SK-N-SH treated with all-trans-retinoic acid at 6 μM for 48 hours (cell line): Measurements from ENCODE around the gene PLSCR4.

Experiments
- ATAC-seq: fragments of 200-7000 bp; cut with Tn5 transposase; 3 replicates; pipeline ENCODE4 v1.9.1; 2020; ENCODE audit warnings: mild to moderate bottlenecking, moderate library complexity
- ARNTL ChIP-seq: fragments of 450-650 bp; formaldehyde crosslinking; IDR thresholded peaks from 2 replicates; pipeline ENCODE4 v1.5.0; 2020; ENCODE audit warnings: low read depth, mild to moderate bottlenecking, moderate library complexity, borderline replicate concordance
- BACH2 ChIP-seq: fragments of 250-450 bp; sonication (Bioruptor Pico); IDR thresholded peaks from 2 replicates; pipeline ENCODE4 v1.9.0; 2021; ENCODE audit warnings: mild to moderate bottlenecking, borderline replicate concordance
- CREB5 ChIP-seq: fragments of 250-450 bp; sonication (Bioruptor Pico); IDR thresholded peaks from 2 replicates; pipeline ENCODE4 v1.5.1; 2020; ENCODE audit warnings: low read depth, mild to moderate bottlenecking, moderate library complexity
- CSDC2 ChIP-seq: fragments of 250-450 bp; sonication (Bioruptor Pico); IDR thresholded peaks from 2 replicates; pipeline ENCODE4 v1.5.0; 2020; ENCODE audit warnings: mild to moderate bottlenecking, moderate library complexity
- CSRNP3 ChIP-seq: fragments of 250-450 bp; sonication (Bioruptor Pico); IDR thresholded peaks from 2 replicates; pipeline ENCODE4 v1.5.1; 2021; ENCODE audit warnings: mild to moderate bottlenecking, moderate library complexity
- ESRRG ChIP-seq: fragments of 250-450 bp; sonication (Bioruptor Pico); IDR thresholded peaks from 2 replicates; pipeline ENCODE4 v1.6.1; 2021; ENCODE audit warnings: mild to moderate bottlenecking
- GLIS3 ChIP-seq: fragments of 250-450 bp; sonication (Bioruptor Pico); IDR thresholded peaks from 2 replicates; pipeline ENCODE4 v1.5.0; 2020; ENCODE audit warnings: mild to moderate bottlenecking, moderate library complexity
- ISL1 ChIP-seq: fragments of 250-450 bp; sonication (Bioruptor Pico); IDR thresholded peaks from 2 replicates; pipeline ENCODE4 v2.1.2; 2022; ENCODE audit warnings: mild to moderate bottlenecking, moderate library complexity
- PATZ1 ChIP-seq: fragments of 250-450 bp; sonication (Bioruptor Pico); IDR thresholded peaks from 2 replicates; pipeline ENCODE4 v1.8.0; 2020; ENCODE audit warnings: mild to moderate bottlenecking, moderate library complexity, borderline replicate concordance
- POU6F1 ChIP-seq: fragments of 250-450 bp; sonication (Bioruptor Pico); IDR thresholded peaks from 2 replicates; pipeline ENCODE4 v1.8.0; 2021; ENCODE audit warnings: low read depth, mild to moderate bottlenecking, moderate library complexity, borderline replicate concordance
- PPARA ChIP-seq: fragments of 250-450 bp; sonication (Bioruptor Pico); IDR thresholded peaks from 2 replicates; pipeline ENCODE4 v1.5.0; 2020; ENCODE audit warnings: mild to moderate bottlenecking, borderline replicate concordance
- RARB ChIP-seq: fragments of 250-450 bp; sonication (Bioruptor Pico); IDR thresholded peaks from 2 replicates; pipeline ENCODE4 v1.8.0; 2021; ENCODE audit warnings: mild to moderate bottlenecking, moderate library complexity
- TCF4 ChIP-seq: fragments of 250-450 bp; sonication (Bioruptor Pico); IDR thresholded peaks from 2 replicates; pipeline ENCODE4 v1.8.0; 2021; ENCODE audit warnings: mild to moderate bottlenecking, moderate library complexity, borderline replicate concordance
- TOX ChIP-seq: fragments of 250-450 bp; sonication (Bioruptor Pico); IDR thresholded peaks from 2 replicates; pipeline ENCODE4 v1.8.0; 2021; ENCODE audit warnings: mild to moderate bottlenecking, moderate library complexity, borderline replicate concordance
- TSHZ2 ChIP-seq: fragments of 250-450 bp; sonication (Bioruptor Pico); IDR thresholded peaks from 2 replicates; pipeline ENCODE4 v1.5.0; 2020; ENCODE audit warnings: mild to moderate bottlenecking, moderate library complexity
- ZC3H10 ChIP-seq: fragments of 250-450 bp; sonication (Bioruptor Pico); IDR thresholded peaks from 2 replicates; pipeline ENCODE4 v1.5.1; 2021; ENCODE audit warnings: mild to moderate bottlenecking, moderate library complexity
- ZFP3 ChIP-seq: fragments of 250-450 bp; sonication (Bioruptor Pico); IDR thresholded peaks from 2 replicates; pipeline ENCODE4 v1.5.0; 2020; ENCODE audit warnings: mild to moderate bottlenecking, moderate library complexity
- ZFP30 ChIP-seq: fragments of 450-650 bp; formaldehyde crosslinking; IDR thresholded peaks from 2 replicates; pipeline ENCODE4 v1.5.0; 2022; ENCODE audit warnings: mild to moderate bottlenecking, moderate library complexity
- ZNF565 ChIP-seq: fragments of 450-650 bp; formaldehyde crosslinking; conservative IDR thresholded peaks from 2 replicates; pipeline ENCODE4 v1.5.0; 2020; ENCODE audit warnings: low read depth, mild to moderate bottlenecking, moderate library complexity
- ZNF8 ChIP-seq: fragments of 450-650 bp; formaldehyde crosslinking; IDR thresholded peaks from 2 replicates; pipeline ENCODE4 v1.5.0; 2020; ENCODE audit warnings: mild to moderate bottlenecking, moderate library complexity

The PLSCR4 gene

GRCh38 chr3:146273721-146274407, 23.0 kb upstream of the PLSCR4 start:
- ATAC-seq, result no peak
- TF ChIP-seq ZNF8 (CRISPR knock-in tag) (no peak), RARB (CRISPR knock-in tag) (no peak), POU6F1 (CRISPR knock-in tag) (no peak), TSHZ2 (CRISPR knock-in tag) (no peak), PATZ1 (CRISPR knock-in tag) (no peak)

- TF ChIP-seq ZC3H10 (CRISPR knock-in tag), result no peak
- no peak for TF ChIP-seq TSHZ2 (CRISPR knock-in tag)
- TF ChIP-seq ZFP3 (CRISPR knock-in tag), result no peak
- TF ChIP-seq ISL1 (CRISPR knock-in tag), result no peak
- no peak for TF ChIP-seq TOX (CRISPR knock-in tag)
- TF ChIP-seq PPARA (CRISPR knock-in tag), result no peak
- TF ChIP-seq CSRNP3 (CRISPR knock-in tag), result no peak
- TF ChIP-seq ESRRG (CRISPR knock-in tag), result no peak
- TF ChIP-seq ZNF565, result no peak
- TF ChIP-seq ZNF8 (CRISPR knock-in tag), result no peak
- TF ChIP-seq BACH2, result no peak
- TF ChIP-seq RARB (CRISPR knock-in tag), result no peak
- no peak for TF ChIP-seq CREB5 (CRISPR knock-in tag)
- no peak for TF ChIP-seq ARNTL
- no peak for TF ChIP-seq ZFP30
- TF ChIP-seq, all 23 proteins: peak for 0
- ATAC-seq, result no peak
Measured at GRCh38 chr3:146271180-146271579, 20.3 kb upstream of the PLSCR4 start.

GRCh38 chr3:146269271-146269670, 18.4 kb upstream of the PLSCR4 start:
- no peak for ATAC-seq
- TF ChIP-seq RARB (CRISPR knock-in tag), result no peak
- TF ChIP-seq BACH2, result no peak
- no peak for TF ChIP-seq ARNTL
- TF ChIP-seq CSDC2 (CRISPR knock-in tag), result no peak
- no peak for TF ChIP-seq ZFP3 (CRISPR knock-in tag)
- no peak for TF ChIP-seq PPARA (CRISPR knock-in tag)
- no peak for TF ChIP-seq TCF4 (CRISPR knock-in tag)
- no peak for TF ChIP-seq GLIS3 (CRISPR knock-in tag)
- no peak for TF ChIP-seq TOX (CRISPR knock-in tag)
- no peak for TF ChIP-seq POU6F1 (CRISPR knock-in tag)
- no peak for TF ChIP-seq ESRRG (CRISPR knock-in tag)
- TF ChIP-seq PATZ1 (CRISPR knock-in tag), result no peak
